Activated T-cell treated with anti-CD3 and anti-CD28 coated beads for 4 hours (primary cell): ENCODE data around the gene MED27.
"Not testable (repeated sequence)": the region's sequence is repeated elsewhere in the genome, so short reads cannot be mapped to it uniquely, and the experiment has no call there.

ENCODE experiments used
- DNase-seq: peaks from one replicate; pipeline ENCODE4 v3.0.0-alpha.2; 2020

The MED27 gene

GRCh38 chr9:131960851-131961495 lies 118.7 kb downstream of the MED27 start:
- DNase-seq: no peak

GRCh38 chr9:131960311-131960710 lies 119.4 kb downstream of the MED27 start:
- no peak for DNase-seq

- no peak for DNase-seq
These were observed 119.8 kb downstream of the MED27 start for GRCh38 chr9:131959887-131960286.

- no peak for DNase-seq
These were observed 120.6 kb downstream of the MED27 start for GRCh38 chr9:131959056-131959455.

GRCh38 chr9:131954299-131954698 lies 125.4 kb downstream of the MED27 start:
- no peak for DNase-seq

- DNase-seq: no peak
These were observed 127.8 kb downstream of the MED27 start for GRCh38 chr9:131951905-131952304.

- no peak for DNase-seq
These were observed 128.5 kb downstream of the MED27 start for GRCh38 chr9:131951155-131951554.

GRCh38 chr9:131950487-131950886 lies 129.2 kb downstream of the MED27 start:
- DNase-seq: no peak

- no peak for DNase-seq
These were observed 133.5 kb downstream of the MED27 start for GRCh38 chr9:131946180-131946579.

GRCh38 chr9:131943351-131943841 lies 136.3 kb downstream of the MED27 start:
- DNase-seq: no peak

- no peak for DNase-seq
These were observed 137.4 kb downstream of the MED27 start for GRCh38 chr9:131942146-131942720.

GRCh38 chr9:131937451-131937850 lies 142.2 kb downstream of the MED27 start:
- DNase-seq: no peak

GRCh38 chr9:131936929-131937328 lies 142.7 kb downstream of the MED27 start:
- no peak for DNase-seq

GRCh38 chr9:131934673-131935072 lies 145.0 kb downstream of the MED27 start:
- no peak for DNase-seq

- no peak for DNase-seq
These were observed 152.6 kb downstream of the MED27 start for GRCh38 chr9:131927091-131927490.

- DNase-seq: no peak
These were observed 153.2 kb downstream of the MED27 start for GRCh38 chr9:131926360-131926922.

GRCh38 chr9:131925677-131926177 lies 153.9 kb downstream of the MED27 start:
- DNase-seq: no peak

- DNase-seq: no peak
These were observed 155.9 kb downstream of the MED27 start for GRCh38 chr9:131923766-131924165.

- DNase-seq: no peak
These were observed 156.5 kb downstream of the MED27 start for GRCh38 chr9:131923132-131923671.

GRCh38 chr9:131921635-131922034 lies 158.0 kb downstream of the MED27 start:
- DNase-seq: not testable (repeated sequence)

- DNase-seq: no peak
These were observed 160.5 kb downstream of the MED27 start for GRCh38 chr9:131919216-131919615.

- DNase-seq: no peak
These were observed 161.2 kb downstream of the MED27 start for GRCh38 chr9:131918481-131918880.

- no peak for DNase-seq
These were observed 162.7 kb downstream of the MED27 start for GRCh38 chr9:131917009-131917408.

GRCh38 chr9:131915181-131915580 lies 164.5 kb downstream of the MED27 start:
- no peak for DNase-seq
